Liver (tissue), 9 donors: Measurements from ENCODE around the gene MGAT4A. TPM values are rescaled to one million over a fixed set of nuclear protein-coding genes. Genes with fewer than 3 reads are reported as not detected.

ENCODE experiments used
- DNase-seq: peaks from one replicate; pipeline ENCODE4 v3.0.0-alpha.2; 2017; ENCODE audit warnings: low spot score
- H3K27ac ChIP-seq, 2 donors: one replicate each; pipeline ENCODE4 v1.7.0; 2013; ENCODE audit warnings: inconsistent platforms in 2 of 2, low read length in 2 of 2, control low read depth in 1 of 2, low read depth in 1 of 2, mild to moderate bottlenecking in 1 of 2
- H3K27me3 ChIP-seq, 4 donors: one replicate each; pipeline versions ENCODE4 v1.6.1 to v1.7.0; 2013; ENCODE audit warnings: low read length in 3 of 4, inconsistent platforms in 1 of 4, mild to moderate bottlenecking in 1 of 4, moderate library complexity in 1 of 4; ENCODE audit not compliant: control insufficient read depth in 4 of 4, insufficient read depth in 4 of 4
- H3K36me3 ChIP-seq, 4 donors: one replicate each; pipeline versions ENCODE4 v1.6.1 to v1.7.0; 2013; ENCODE audit warnings: low read length in 3 of 4, mild to moderate bottlenecking in 3 of 4, low read depth in 1 of 4, moderate library complexity in 1 of 4; ENCODE audit not compliant: control insufficient read depth in 4 of 4, insufficient read depth in 3 of 4
- H3K4me1 ChIP-seq, 4 donors: one replicate each; pipeline versions ENCODE4 v1.6.1 to v1.7.0; 2013; ENCODE audit warnings: low read length in 3 of 4, mild to moderate bottlenecking in 3 of 4, moderate library complexity in 1 of 4; ENCODE audit not compliant: control insufficient read depth in 4 of 4, insufficient read depth in 4 of 4
- H3K4me3 ChIP-seq, 3 donors: one replicate each; pipeline versions ENCODE4 v1.6.1 to v1.7.0; 2013; ENCODE audit warnings: low read length in 3 of 3, control low read depth in 1 of 3, low read depth in 1 of 3, mild to moderate bottlenecking in 1 of 3
- H3K9ac ChIP-seq, 2 donors: one replicate each; pipeline ENCODE4 v1.7.0; 2013; ENCODE audit warnings: low read length in 2 of 2, mild to moderate bottlenecking in 2 of 2, moderate library complexity in 2 of 2, control low read depth in 1 of 2, low read depth in 1 of 2
- H3K9me3 ChIP-seq, 4 donors: one replicate each; pipeline versions ENCODE4 v1.6.1 to v1.7.0; 2013; ENCODE audit warnings: low read length in 3 of 4; ENCODE audit not compliant: control insufficient read depth in 4 of 4
- FOXA1 ChIP-seq: IDR thresholded peaks from 2 replicates; pipeline ENCODE4 v1.6.1; 2016; ENCODE audit warnings: antibody characterized with exemption
- GABPA ChIP-seq, 2 donors: IDR thresholded peaks in 1 of 2; conservative IDR thresholded peaks in 1 of 2; 2 replicates each; pipeline ENCODE4 v1.6.1; 2016; ENCODE audit warnings: antibody characterized with exemption in 2 of 2, mild to moderate bottlenecking in 1 of 2, moderate library complexity in 1 of 2
- HNF4A ChIP-seq, 2 donors: conservative IDR thresholded peaks; 2 replicates each; pipeline ENCODE4 v1.6.1; 2016; ENCODE audit warnings: antibody characterized with exemption in 2 of 2, mild to moderate bottlenecking in 2 of 2
- HNF4G ChIP-seq: IDR thresholded peaks from 2 replicates; pipeline ENCODE4 v1.6.1; 2016; ENCODE audit warnings: antibody characterized with exemption
- JUND ChIP-seq, 2 donors: IDR thresholded peaks; 2 replicates each; pipeline ENCODE4 v1.6.1; 2016; ENCODE audit warnings: antibody characterized with exemption in 2 of 2
- NR2F2 ChIP-seq: IDR thresholded peaks from 2 replicates; pipeline ENCODE4 v1.6.1; 2016; ENCODE audit warnings: antibody characterized with exemption
- RAD21 ChIP-seq, 2 donors: IDR thresholded peaks; 2 replicates each; pipeline ENCODE4 v1.6.1; 2016; ENCODE audit warnings: antibody characterized with exemption in 2 of 2, mild to moderate bottlenecking in 2 of 2
- RXRA ChIP-seq, 2 donors: IDR thresholded peaks; 2 replicates each; pipeline ENCODE4 v1.6.1; 2017 to 2018; ENCODE audit warnings: antibody characterized with exemption in 2 of 2, mild to moderate bottlenecking in 1 of 2
- YY1 ChIP-seq: IDR thresholded peaks from 2 replicates; pipeline ENCODE4 v1.6.1; 2016; ENCODE audit warnings: antibody characterized with exemption, mild to moderate bottlenecking
- WGBS: extraction: QIAGEN DNeasy Blood & Tissue Kit; methylation state at CpG from one replicate; pipeline ENCODE4 v1.1.7; 2013; 5-methylcytosine and 5-hydroxymethylcytosine counted together
- polyA plus RNA-seq, 2 donors: library from polyadenylated mRNA; stranded (reverse) in 1 of 2; unstranded in 1 of 2; fragments of 200-250 nt in 1 of 2; fragments of >200 nt in 1 of 2; fragmentation: Nextera tagmentation in 1 of 2; extraction: Ambion mirVana in 1 of 2; gene quantifications; one replicate each; pipeline versions ENCODE4 v1.2.1 to v1.2.3, GENCODE V29; 2013 to 2015
- total RNA-seq, 2 donors: library from RNA; depleted of rRNA; stranded (reverse); fragments of >200 nt; gene quantifications; one replicate each; pipeline ENCODE4 v1.2.3, GENCODE V29; 2014
- TF ChIP-seq, protein P1 (sequence below): IDR thresholded peaks from 2 replicates; pipeline ENCODE4 v1.6.1; 2016; ENCODE audit warnings: antibody characterized with exemption, mild to moderate bottlenecking
- TF ChIP-seq, protein P2 (sequence below): IDR thresholded peaks from 2 replicates; pipeline ENCODE4 v1.6.1; 2016; ENCODE audit warnings: antibody characterized with exemption
- TF ChIP-seq, protein P3 (sequence below): IDR thresholded peaks from 2 replicates; pipeline ENCODE4 v1.6.1; 2016; ENCODE audit warnings: antibody characterized with exemption
- TF ChIP-seq, protein P4 (sequence below): fragments of 150-350 bp; IDR thresholded peaks from 2 replicates; pipeline ENCODE4 v1.5.1; 2017; ENCODE audit warnings: improper control_type of control experiment, low read depth, low read length; ENCODE audit not compliant: missing input control
- donor health status: healthy.
- donor health status: healthy.
- donor health status: healthy.
- donor health status: healthy.
- donor health status: healthy.

MGAT4A gene
- total and polyA plus RNA-seq, 4 donors, result 2.7 to 17.3 (median 5.4) TPM

- peaks cover 16 to 44% (median 34%) of the 10 kb centered on the region in 4 donors for H3K4me1 ChIP-seq
- no peak overlapping the region for H3K4me3 ChIP-seq
- 89% methylated on average over 7 of the region's 7 CpGs for WGBS
Measured at GRCh38 chr2:98606431-98606830, 124.5 kb downstream of the MGAT4A start.

GRCh38 chr2:98605076-98605475 lies 125.9 kb downstream of the MGAT4A start:
- Histone ChIP-seq H3K36me3 (peaks cover 3 to 15% (median 13%) of the 10 kb centered on the region in 4 donors), H3K9ac (no peak overlapping the region), H3K27me3 (no peaks in the 10 kb centered on the region), H3K27ac (no peak overlapping the region), H3K4me1 (peaks cover 13 to 39% (median 29%) of the 10 kb centered on the region in 4 donors), H3K9me3 (no peaks in the 10 kb centered on the region), H3K4me3 (no peak overlapping the region)
- DNase-seq, result no peak
- WGBS, result 86% methylated on average over 3 of the region's 3 CpGs
- no peak for TF ChIP-seq RXRA (IDR thresholded peaks at IDR 0.05)
- no peak for TF ChIP-seq RAD21 (IDR thresholded peaks at IDR 0.05)
- TF ChIP-seq, protein P1, sequence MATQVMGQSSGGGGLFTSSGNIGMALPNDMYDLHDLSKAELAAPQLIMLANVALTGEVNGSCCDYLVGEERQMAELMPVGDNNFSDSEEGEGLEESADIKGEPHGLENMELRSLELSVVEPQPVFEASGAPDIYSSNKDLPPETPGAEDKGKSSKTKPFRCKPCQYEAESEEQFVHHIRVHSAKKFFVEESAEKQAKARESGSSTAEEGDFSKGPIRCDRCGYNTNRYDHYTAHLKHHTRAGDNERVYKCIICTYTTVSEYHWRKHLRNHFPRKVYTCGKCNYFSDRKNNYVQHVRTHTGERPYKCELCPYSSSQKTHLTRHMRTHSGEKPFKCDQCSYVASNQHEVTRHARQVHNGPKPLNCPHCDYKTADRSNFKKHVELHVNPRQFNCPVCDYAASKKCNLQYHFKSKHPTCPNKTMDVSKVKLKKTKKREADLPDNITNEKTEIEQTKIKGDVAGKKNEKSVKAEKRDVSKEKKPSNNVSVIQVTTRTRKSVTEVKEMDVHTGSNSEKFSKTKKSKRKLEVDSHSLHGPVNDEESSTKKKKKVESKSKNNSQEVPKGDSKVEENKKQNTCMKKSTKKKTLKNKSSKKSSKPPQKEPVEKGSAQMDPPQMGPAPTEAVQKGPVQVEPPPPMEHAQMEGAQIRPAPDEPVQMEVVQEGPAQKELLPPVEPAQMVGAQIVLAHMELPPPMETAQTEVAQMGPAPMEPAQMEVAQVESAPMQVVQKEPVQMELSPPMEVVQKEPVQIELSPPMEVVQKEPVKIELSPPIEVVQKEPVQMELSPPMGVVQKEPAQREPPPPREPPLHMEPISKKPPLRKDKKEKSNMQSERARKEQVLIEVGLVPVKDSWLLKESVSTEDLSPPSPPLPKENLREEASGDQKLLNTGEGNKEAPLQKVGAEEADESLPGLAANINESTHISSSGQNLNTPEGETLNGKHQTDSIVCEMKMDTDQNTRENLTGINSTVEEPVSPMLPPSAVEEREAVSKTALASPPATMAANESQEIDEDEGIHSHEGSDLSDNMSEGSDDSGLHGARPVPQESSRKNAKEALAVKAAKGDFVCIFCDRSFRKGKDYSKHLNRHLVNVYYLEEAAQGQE, result no peak
- no peak for TF ChIP-seq HNF4G
- TF ChIP-seq GABPA (IDR thresholded peaks at IDR 0.05 in 1 of 2, conservative IDR thresholded peaks at IDR 0.05 in 1 of 2), result no peak
- TF ChIP-seq NR2F2, result no peak
- TF ChIP-seq, protein P2, sequence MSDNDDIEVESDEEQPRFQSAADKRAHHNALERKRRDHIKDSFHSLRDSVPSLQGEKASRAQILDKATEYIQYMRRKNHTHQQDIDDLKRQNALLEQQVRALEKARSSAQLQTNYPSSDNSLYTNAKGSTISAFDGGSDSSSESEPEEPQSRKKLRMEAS, result no peak
- TF ChIP-seq JUND (IDR thresholded peaks at IDR 0.05), result no peak
- no peak for TF ChIP-seq HNF4A (conservative IDR thresholded peaks at IDR 0.05)
- TF ChIP-seq FOXA1, result no peak

More at GRCh38 chr2:98606431-98606830, 124.5 kb downstream of the MGAT4A start:
- Histone ChIP-seq H3K9ac (no peak overlapping the region), H3K27me3 (no peaks in the 10 kb centered on the region), H3K36me3 (peaks cover 3 to 16% (median 12%) of the 10 kb centered on the region in 4 donors), H3K9me3 (no peaks in the 10 kb centered on the region), H3K27ac (no peak overlapping the region)
- TF ChIP-seq, protein P3, sequence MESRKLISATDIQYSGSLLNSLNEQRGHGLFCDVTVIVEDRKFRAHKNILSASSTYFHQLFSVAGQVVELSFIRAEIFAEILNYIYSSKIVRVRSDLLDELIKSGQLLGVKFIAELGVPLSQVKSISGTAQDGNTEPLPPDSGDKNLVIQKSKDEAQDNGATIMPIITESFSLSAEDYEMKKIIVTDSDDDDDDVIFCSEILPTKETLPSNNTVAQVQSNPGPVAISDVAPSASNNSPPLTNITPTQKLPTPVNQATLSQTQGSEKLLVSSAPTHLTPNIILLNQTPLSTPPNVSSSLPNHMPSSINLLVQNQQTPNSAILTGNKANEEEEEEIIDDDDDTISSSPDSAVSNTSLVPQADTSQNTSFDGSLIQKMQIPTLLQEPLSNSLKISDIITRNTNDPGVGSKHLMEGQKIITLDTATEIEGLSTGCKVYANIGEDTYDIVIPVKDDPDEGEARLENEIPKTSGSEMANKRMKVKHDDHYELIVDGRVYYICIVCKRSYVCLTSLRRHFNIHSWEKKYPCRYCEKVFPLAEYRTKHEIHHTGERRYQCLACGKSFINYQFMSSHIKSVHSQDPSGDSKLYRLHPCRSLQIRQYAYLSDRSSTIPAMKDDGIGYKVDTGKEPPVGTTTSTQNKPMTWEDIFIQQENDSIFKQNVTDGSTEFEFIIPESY, result no peak
- TF ChIP-seq, protein P4, sequence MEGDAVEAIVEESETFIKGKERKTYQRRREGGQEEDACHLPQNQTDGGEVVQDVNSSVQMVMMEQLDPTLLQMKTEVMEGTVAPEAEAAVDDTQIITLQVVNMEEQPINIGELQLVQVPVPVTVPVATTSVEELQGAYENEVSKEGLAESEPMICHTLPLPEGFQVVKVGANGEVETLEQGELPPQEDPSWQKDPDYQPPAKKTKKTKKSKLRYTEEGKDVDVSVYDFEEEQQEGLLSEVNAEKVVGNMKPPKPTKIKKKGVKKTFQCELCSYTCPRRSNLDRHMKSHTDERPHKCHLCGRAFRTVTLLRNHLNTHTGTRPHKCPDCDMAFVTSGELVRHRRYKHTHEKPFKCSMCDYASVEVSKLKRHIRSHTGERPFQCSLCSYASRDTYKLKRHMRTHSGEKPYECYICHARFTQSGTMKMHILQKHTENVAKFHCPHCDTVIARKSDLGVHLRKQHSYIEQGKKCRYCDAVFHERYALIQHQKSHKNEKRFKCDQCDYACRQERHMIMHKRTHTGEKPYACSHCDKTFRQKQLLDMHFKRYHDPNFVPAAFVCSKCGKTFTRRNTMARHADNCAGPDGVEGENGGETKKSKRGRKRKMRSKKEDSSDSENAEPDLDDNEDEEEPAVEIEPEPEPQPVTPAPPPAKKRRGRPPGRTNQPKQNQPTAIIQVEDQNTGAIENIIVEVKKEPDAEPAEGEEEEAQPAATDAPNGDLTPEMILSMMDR, result no peak
- no peak for TF ChIP-seq YY1
- DNase-seq, result no peak
